K562 (cell line): ENCODE results near the gene G6PC1.

Experiments used
- ELF1 ChIP-seq: fragments of 200-800 bp; sonication (Bioruptor generic); IDR thresholded peaks from 2 replicates; pipeline ENCODE4 v1.6.1; 2016; ENCODE audit warnings: missing genetic modification characterization, missing compliant biosample characterization
- HDAC1 ChIP-seq, 2 experiments: fragments of 450-650 bp; IDR thresholded peaks; 2 replicates each; pipeline ENCODE4 v1.6.1; 2016 to 2017; ENCODE audit warnings: inconsistent platforms in 1 of 2, mild to moderate bottlenecking in 1 of 2, moderate library complexity in 1 of 2
- MED1 ChIP-seq: sonication (generic); formaldehyde crosslinking; IDR thresholded peaks from 2 replicates; pipeline ENCODE4 v1.8.1; 2023; ENCODE audit warnings: missing genetic modification reagents, borderline replicate concordance
- SMARCE1 ChIP-seq: fragments of 450-650 bp; IDR thresholded peaks from 2 replicates; pipeline ENCODE4 v1.7.1; 2016; ENCODE audit warnings: mild to moderate bottlenecking
- ZNF277 ChIP-seq: fragments of 250-450 bp; sonication (Bioruptor Pico); IDR thresholded peaks from 2 replicates; pipeline ENCODE4 v1.8.0; 2022; ENCODE audit warnings: inconsistent platforms, mild to moderate bottlenecking, moderate library complexity, borderline replicate concordance

GRCh38 chr17:42946812-42947211, 46.2 kb downstream of the G6PC1 start:
- TF ChIP-seq HDAC1 (IDR thresholded peaks at IDR 0.05) (no peak), ELF1 (no peak), MED1 (no peak), SMARCE1 (no peak), ZNF277 (CRISPR knock-in tag) (no peak)
